ENCODE results near the gene ZFYVE21.

The ZFYVE21 gene

GRCh38 chr14:103725001-103725682, 9.5 kb downstream of the ZFYVE21 start:
- no peak for DNase-seq (ENCODE audit: low spot score)

- no peak for DNase-seq (ENCODE audit: low spot score)
Measured at GRCh38 chr14:103725739-103726395, 10.3 kb downstream of the ZFYVE21 start.

GRCh38 chr14:103726474-103726873, 10.9 kb downstream of the ZFYVE21 start:
- DNase-seq (ENCODE audit: low spot score): no peak

GRCh38 chr14:103727313-103727980, 11.8 kb downstream of the ZFYVE21 start:
- no peak for DNase-seq (ENCODE audit: low spot score)

- no peak for DNase-seq (ENCODE audit: low spot score)
Measured at GRCh38 chr14:103728141-103728540, 12.5 kb downstream of the ZFYVE21 start.

- no peak for DNase-seq (ENCODE audit: low spot score)
Measured at GRCh38 chr14:103728721-103729120, 13.1 kb downstream of the ZFYVE21 start.

GRCh38 chr14:103729496-103730448, 14.2 kb downstream of the ZFYVE21 start:
- no peak for DNase-seq (ENCODE audit: low spot score)

- no peak for DNase-seq (ENCODE audit: low spot score)
Measured at GRCh38 chr14:103730490-103731035, 15.0 kb downstream of the ZFYVE21 start.

- DNase-seq (ENCODE audit: low spot score): no peak
Measured at GRCh38 chr14:103731481-103731880, 15.9 kb downstream of the ZFYVE21 start.

GRCh38 chr14:103731916-103732867, 16.6 kb downstream of the ZFYVE21 start:
- no peak for DNase-seq (ENCODE audit: low spot score)

GRCh38 chr14:103732868-103733620, 17.4 kb downstream of the ZFYVE21 start:
- no peak for DNase-seq (ENCODE audit: low spot score)

GRCh38 chr14:103733651-103734050, 18.0 kb downstream of the ZFYVE21 start:
- DNase-seq (ENCODE audit: low spot score): no peak

GRCh38 chr14:103734081-103734888, 18.7 kb downstream of the ZFYVE21 start:
- DNase-seq (ENCODE audit: low spot score): no peak

- DNase-seq (ENCODE audit: low spot score): no peak
Measured at GRCh38 chr14:103735022-103735421, 19.4 kb downstream of the ZFYVE21 start.

- DNase-seq (ENCODE audit: low spot score): no peak
Measured at GRCh38 chr14:103735439-103735814, 19.8 kb downstream of the ZFYVE21 start.

GRCh38 chr14:103735815-103736545, 20.4 kb downstream of the ZFYVE21 start:
- no peak for DNase-seq (ENCODE audit: low spot score)

- DNase-seq (ENCODE audit: low spot score): no peak
Measured at GRCh38 chr14:103736546-103737431, 21.2 kb downstream of the ZFYVE21 start.

Measured in kidney capillary endothelial cell (primary cell).